Cardiac fibroblast (primary cell): ENCODE measurements around the gene PRR33.

Experiments
- DNase-seq, 2 donors: peaks; one replicate each; pipeline versions ENCODE4 v3.0.0 to v3.0.0-alpha.2; 2010; ENCODE audit warnings: low read depth in 2 of 2
- H3K4me3 ChIP-seq, 2 donors: replicated peaks in 1 of 2; 1 replicate in 1 of 2; 2 replicates in 1 of 2; pipeline ENCODE4 v1.5.1; 2011; ENCODE audit warnings: low read depth in 2 of 2, low read length in 2 of 2, mild to moderate bottlenecking in 2 of 2, moderate library complexity in 1 of 2
- CTCF ChIP-seq: IDR thresholded peaks from one replicate; pipeline ENCODE4 v1.5.1; 2011; ENCODE audit warnings: low read depth, mild to moderate bottlenecking, low read length, inconsistent platforms

The PRR33 gene

GRCh38 chr11:1852877-1853276 is 38.8 kb downstream of the PRR33 start, which contains the start of gene LSP1:
Gene LSP1, plus strand, starts transcription at chr11:1853084. Its CDS starts 61 bp downstream, at chr11:1853145.
- TF ChIP-seq CTCF: no peak
- H3K4me3 ChIP-seq: no peak within 1 kb of the TSS
- DNase-seq: no peak

DNA sequence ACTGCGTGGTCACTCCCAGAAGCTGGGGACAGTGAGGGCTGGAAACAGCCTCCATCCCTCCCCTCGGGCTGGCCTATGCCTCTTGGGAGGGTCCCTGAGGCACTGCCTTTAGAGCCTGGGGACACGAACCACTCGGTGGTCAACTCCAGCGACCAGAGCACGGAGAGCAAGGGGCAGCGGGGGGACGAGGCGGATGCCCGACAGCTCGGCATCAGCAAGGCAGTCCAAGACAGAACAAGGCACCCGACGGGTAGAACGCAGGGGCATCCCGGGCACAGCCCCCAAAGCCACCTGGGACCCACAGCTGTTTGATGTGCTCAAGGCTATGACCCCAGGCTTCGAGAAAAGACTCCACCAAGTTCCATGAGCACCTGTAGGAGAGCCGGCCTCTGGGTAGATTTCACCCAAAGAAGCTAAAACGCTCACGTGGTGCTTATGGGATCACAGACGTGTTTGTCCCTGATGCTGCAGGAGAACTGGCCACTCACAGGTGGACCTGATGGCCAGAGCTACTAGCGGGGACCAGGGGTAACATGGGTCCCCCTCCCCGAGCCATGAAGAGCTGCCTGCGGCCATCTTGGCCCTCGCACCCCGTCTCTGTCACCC is 39.3 kb downstream of the PRR33 start:
- no peak overlapping the region for H3K4me3 ChIP-seq
- DNase-seq: no peak
- no peak for TF ChIP-seq CTCF

DNA sequence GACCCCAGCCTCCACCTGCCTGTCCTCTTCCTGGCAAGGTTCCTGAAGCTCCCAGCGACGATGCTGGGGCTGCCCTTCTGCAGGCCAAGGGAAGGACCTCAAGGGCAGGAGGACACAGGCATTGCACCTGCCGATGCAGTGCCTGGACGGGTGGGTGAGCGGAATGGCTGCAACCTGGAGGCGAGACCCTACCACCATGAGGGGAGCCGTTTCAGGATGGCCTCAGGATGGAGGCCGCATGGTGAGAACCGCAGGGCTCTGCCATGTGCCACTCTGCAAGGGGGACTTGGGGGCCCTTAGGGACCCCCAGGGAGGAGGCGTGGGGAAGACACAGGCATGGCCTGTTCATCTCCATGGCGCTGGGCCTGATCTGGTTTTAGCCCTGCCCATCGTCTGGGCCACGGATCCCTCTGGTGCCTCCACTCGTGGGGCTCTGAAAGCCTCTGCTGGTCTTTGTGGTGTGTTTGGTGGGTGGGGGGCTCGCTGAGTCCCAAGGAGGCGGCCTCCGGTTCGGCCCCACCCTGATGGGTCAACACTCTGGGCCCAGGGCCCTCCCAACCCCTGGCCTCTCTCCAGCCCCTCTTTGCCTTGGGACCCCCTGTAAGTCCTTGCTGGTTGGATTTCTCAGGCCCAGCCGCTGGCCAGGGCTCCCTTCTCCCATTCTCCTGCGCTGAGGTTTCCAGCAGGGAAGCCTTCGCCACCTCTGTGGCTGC is 40.1 kb downstream of the PRR33 start:
- no peak for DNase-seq
- H3K4me3 ChIP-seq: no peak overlapping the region

GRCh38 chr11:1848640-1849430 is 42.9 kb downstream of the PRR33 start:
- DNase-seq: no peak
- TF ChIP-seq CTCF: no peak
- H3K4me3 ChIP-seq: no peak overlapping the region

More for the DNA sequence above, 40.1 kb downstream of the PRR33 start:
- no peak for TF ChIP-seq CTCF

- DNase-seq: peak in 1 of 2 donors; percentile 44
- no peak overlapping the region for H3K4me3 ChIP-seq
- no peak for TF ChIP-seq CTCF
These were observed 43.6 kb downstream of the PRR33 start for GRCh38 chr11:1847926-1848639.

DNA sequence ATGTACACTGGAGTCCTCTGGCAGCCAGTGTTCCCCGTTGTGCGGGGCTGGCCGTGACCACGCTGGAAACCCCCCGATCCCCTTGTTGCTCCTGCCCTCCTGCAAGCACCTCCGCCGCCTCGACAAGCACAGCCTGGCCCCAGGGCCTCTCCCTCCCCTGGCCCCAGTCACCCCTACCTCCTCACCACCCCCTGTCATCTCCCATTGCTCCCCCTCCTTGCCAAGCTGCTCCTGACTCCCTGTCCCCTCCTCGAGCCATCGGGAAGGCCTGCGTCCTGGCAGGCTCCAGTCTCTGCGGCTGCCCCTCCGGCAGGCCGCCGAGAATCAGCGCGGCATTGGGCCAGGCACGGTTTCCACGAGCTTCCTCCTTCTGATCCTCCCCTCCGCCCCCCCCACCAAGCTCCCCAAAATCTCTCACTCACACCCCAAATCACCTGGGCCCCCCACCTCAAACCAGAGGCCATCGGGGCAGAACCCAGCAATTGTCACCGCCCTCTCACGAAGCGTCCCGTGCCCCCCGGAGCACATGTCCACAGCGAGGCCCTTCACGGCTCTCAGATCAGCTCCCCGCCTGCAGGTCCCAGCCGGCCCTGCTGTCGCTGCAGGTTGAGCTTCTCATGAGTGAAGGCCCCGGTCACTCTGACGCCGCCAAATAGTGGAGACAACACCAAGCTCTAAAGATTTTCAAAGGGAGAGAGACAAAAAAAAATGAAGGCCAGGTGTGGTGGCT is 44.5 kb downstream of the PRR33 start:
- no peak for DNase-seq
- TF ChIP-seq CTCF: no peak
- no peak overlapping the region for H3K4me3 ChIP-seq
